GM18861 (cell line): ENCODE results near the gene CCL3.
"Not testable (repeated sequence)": the region's sequence is repeated elsewhere in the genome, so short reads cannot be mapped to it uniquely, and the experiment has no call there.

Experiments used
- ATAC-seq: cut with Tn5 transposase; IDR thresholded peaks from one replicate; pipeline ENCODE4 v1.9.1; 2021; ENCODE audit not compliant: unreplicated experiment

The CCL3 gene

DNA sequence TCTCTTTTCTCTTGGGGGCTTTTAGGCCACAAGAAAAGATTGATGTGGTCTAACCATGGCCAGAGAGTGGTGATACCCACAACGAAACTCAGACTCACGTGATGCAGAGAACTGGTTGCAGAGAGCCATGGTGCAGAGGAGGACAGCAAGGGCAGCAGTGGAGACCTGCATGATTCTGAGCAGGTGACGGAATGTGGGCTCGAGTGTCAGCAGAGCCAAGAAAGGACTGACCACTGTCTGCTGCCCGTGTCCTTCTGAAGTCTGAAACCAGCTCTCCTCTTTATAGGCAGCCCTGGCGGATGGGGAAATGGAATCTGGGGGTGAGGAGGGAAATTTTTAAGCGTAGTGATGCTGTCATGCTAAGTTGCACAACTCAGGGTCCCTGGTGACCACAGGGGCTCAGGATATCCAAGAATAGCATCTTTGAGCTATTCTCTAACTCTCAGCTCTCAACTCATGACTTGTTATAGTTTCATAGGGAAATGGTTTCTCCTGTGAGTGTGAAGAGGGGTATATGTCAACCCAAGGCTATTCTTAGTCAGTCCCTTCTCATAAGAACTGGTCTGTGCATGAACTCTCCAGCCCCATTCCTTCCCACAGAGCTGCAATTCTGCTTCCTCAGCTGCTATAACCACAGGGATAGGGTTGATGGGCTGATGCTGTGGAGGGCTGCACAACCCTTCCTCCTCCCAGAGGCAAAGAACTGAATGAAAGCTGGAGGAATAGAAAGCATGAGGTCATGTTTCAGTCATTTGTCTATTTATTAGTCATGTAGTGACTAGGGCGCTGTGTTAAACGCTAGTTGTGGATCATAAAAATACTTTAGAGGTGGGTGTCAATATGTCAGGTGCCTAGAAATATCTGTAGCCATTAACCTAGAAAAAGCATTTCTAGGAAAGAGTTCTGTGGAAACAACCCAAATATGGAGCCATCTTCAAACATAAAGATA, at the start of gene CCL3:
CCL3 (minus strand) TSS at position 256 of the 949 bp plus-strand sequence; CDS start at position 171, 85 bp downstream.
- peak; percentile 48 for ATAC-seq

DNA sequence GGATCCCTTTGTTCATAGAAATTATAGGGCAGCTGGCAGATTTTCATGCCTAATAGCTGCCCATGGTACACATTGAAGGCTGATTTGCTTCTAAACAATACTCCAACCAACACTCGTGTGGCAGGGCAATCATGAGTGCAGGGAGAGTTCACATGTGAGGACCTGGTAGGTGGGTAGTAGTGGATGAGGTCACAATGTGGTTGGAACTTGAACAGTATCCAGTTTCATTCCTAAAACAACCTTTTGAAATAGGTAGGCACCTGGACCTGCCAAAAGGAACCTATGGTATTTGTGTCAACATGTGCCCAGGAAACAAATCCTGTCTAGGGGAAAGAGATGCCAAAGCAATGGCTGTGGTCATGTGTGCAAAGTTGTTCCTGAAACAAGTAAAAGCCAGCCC, 46.5 kb upstream of the CCL3 start:
- no peak for ATAC-seq

DNA sequence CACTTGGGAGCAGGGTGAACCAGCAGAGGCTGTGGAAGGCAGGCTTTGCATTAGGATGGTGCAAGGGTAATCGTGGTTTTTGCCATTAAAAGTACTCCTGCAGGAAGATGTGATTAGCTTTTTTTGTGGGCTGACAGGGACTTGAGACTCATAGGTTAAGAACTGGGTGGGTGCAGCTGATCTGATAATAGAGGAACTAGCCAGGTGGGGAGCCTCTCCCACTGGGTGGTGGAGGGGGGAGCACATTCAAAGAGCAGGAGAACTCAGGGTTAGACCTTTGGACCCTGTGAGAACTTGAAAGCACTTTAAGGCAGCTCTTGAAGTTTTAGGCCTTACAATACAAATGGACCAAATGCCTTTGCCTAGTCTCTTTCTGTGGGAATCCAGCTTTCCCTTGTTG, 46.1 kb upstream of the CCL3 start:
- ATAC-seq = no peak

DNA sequence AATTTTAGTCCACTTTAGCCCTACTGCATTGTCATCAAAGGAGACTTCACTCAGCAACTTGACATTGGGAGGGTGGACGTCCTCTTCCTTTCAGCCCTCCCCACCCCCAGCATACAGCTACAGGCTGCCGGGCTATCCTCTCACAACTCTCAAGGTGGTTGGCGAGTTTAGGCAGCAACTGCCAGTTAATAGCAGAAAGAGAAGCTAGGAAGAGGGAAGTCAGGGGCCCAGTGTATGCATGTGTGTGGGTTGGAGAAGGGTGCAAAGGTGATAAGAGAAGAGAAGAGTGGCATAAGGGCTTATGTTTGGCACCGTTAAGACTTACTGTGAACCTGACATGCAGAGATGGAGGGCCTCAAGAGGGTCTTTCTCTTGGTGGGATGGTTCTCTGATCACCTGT, 45.5 kb upstream of the CCL3 start:
- ATAC-seq = no peak

GRCh38 chr17:36133602-36134236, 43.8 kb upstream of the CCL3 start:
- no peak for ATAC-seq

GRCh38 chr17:36132421-36132831, 42.5 kb upstream of the CCL3 start:
- ATAC-seq = no peak

DNA sequence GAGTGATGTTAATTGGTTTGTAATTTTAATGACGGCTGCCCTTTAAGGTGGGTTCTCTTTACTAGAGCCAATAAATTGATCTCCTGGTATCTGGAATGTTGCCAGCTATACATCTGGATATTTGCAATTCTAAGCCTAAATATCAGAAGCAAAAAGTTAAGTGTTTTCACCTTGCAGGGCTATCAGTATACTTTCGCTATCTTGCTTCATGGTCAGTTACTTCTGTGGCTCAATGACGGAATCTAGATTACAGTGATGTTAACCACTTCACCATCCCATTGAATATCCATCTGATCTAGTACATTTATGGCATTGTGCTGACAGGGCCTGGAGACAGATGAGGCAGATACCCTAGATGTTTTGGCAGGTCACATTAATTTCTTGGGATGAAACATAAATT, 42.0 kb upstream of the CCL3 start:
- ATAC-seq = no peak

DNA sequence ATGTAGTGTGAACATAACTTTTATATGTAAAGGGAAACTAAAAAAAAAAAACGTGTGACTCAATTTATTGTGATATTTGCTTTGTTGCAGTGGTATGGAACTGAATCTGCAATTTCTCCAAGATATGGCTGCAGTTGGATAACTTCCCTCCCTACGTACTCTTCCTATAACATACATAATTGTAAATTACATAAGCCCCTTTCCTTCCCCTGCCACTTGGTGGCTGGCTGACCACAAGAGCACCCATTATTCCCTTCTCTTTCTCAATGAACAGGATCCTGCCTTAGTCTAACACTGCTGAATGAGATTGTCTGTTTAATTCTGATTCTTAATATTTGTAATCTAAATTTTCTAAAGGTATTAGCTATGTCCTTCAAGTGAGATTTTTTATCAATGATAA, 41.5 kb upstream of the CCL3 start:
- ATAC-seq = no peak

DNA sequence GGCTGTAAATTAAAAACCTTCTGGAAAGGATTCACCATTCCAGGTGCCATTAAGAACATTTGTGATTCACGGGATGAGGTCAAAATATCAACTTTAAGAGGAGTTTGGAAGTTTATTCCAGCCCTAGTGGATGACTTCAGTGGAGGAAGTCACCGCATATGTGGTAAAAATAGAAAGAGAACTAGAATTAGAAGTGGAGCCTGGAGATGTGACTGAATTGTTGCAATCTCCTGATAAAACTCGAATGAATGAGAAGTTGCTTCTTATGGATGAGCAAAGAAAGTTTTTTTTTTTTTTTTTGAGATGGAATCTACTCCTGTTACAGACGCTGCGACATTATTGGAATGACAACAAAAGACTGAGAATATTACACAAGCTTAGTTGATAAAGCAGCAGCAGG, 40.4 kb upstream of the CCL3 start:
- ATAC-seq = no peak

DNA sequence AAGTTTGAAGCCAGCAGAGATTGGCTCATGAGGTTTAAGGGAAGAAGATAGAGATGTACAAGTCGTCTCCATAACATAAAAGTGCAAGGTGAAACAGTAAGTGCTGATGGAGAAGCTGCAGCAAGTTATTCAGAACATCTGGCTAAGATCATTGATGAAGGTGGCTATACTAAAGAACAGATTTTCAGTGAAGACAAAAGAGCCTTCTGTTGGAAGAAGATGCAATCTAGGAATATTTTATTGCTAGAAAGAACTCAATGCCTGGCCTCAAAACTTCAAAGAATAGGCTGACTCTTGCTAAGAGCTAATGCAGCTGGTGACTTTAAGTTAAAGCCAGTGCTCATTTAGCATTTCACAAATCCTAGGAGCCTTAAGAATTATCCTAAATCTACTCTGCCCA, 39.7 kb upstream of the CCL3 start:
- no peak for ATAC-seq

DNA sequence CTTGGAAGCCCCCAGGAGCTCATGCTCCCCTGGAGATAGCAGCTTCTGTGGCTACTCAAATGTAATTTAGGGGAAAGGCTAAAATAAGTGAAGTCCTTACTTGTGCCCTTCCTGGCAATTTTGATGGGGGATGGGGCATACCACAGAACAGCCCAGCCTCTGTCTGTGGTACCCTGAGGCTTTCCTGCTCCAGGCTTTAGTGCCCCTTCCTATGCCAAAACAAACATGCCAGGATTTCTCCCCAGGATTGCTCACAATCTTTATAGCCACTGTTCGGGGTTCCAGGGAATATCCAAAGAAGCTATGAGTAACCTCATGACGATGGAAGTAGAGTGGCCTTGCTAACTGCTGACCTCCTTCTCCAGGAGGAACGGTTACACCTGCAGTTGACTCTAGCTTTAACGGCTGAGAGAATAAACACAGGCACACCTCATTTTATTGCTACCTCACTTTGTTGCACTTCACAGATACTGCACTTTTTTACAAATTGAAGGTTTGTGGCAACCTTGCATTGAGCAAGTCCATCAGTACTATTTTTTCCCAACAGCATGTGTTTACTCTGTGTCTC, 38.6 kb upstream of the CCL3 start:
- no peak for ATAC-seq

GRCh38 chr17:36127911-36128310, 38.0 kb upstream of the CCL3 start:
- no peak for ATAC-seq

DNA sequence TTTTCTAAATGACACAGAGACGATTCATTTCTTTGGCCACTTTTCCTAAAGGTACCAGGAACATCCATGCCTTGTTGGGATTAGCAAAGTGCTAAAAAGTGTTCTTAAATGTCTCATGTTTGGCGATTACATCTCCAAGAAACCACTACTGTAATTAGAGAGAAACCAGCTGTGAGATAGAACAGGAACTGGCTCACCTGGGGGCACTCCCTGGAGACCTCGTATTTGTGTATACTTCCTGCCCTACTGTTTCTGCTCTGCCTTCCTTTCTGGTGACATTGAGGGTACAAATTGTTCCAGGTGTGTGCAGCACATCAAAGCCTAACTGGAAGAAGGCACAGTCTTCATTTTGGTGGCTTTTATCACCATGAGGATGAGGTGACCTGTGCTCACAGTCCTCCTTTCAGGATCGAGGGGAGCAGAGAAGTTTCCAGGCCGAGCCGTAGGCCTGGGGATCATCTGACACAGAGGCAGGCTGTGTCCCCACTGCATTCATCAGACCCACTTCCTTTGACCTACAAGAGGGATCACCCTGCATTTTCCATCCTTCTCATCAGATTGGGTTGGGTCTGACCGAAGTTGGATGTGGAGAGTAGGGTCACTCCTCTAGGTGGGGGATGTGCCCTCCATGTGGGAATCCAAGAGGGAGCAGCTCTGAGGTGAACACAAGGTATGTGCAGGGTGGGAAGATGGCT, 37.4 kb upstream of the CCL3 start:
- peak; percentile 41 for ATAC-seq

DNA sequence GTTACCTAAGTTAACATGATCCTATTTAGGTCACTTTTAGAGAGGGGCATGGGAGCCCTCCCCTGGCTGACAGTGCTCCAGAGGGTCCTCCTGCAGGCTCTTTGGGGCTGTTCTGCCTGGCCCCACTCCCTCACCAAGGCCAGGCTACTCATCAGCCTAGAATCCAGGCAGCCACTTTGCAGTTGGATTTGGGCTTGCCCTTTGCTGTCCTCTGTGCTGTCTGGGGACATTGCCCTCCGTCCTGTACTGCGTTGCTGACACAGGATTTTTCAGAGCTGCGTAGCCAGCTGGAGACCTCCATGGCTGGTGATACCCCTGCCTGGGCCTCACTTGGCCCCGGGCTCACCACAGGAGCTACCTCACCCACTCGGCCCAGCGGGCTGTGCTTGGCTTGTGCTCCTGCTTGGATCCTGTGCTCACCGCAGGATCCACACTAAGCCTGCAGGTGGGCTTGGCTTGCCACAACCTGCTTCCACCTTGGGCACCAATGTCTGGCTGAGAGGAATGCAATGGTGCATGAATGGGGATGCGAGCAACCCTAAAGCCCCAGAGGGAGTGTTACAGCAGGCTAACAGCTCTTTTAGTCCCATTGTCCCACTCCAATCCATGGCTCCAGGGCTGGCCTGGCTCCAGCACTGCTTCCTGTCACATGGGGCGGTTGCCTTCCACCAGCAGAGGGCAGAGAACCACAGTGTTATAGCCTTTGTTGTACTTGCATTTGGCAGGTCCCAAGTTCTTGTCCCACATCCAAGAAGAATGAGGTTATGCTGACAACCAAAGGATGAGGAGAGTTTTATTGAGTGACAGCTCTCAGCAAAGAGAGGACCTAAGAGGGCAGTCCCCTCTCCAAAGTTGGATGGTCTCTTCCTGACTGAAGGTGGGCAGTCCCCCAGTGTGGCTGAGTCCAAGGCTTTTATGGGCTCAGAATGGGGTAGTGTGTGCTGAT, 35.2 kb upstream of the CCL3 start:
- ATAC-seq = no peak

DNA sequence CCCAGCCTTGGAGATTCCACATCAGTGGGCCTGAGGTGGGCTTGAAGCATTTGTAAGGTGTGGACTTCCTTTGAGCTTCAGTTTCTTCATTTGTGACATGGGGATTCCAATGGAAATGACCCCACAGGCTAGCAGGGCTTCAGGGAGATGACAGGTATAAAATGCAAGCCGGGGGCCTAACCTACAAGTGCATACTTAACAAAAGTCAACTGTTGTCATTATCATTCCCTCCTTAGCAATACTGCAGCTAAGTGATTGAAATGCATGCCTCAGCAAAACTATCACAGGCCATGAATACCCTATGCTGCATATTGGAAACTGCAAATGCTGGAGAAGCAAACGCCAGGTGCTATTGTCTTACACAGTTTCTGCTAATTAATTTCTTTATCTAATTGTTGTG, 33.5 kb upstream of the CCL3 start:
- no peak for ATAC-seq

DNA sequence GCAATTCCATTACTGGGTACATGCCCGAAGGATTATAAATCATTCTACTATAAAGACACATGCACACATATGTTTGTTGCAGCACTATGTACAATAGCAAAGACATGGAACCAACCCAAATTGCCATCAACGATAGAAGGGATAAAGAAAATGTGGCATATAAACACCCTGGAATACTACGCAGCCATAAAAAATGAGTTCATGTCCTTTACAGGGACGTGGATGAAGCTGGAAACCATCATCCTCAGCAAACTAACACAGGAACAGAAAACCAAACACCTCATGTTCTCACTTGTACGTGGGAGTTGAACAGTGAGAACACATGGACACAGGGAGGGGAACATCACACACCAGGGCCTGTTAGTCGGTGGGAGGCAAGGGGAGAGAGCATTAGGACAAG, 31.2 kb upstream of the CCL3 start:
- not testable (repeated sequence) for ATAC-seq

- ATAC-seq = no peak
Observed at GRCh38 chr17:36120221-36120620, 30.3 kb upstream of the CCL3 start.

- no peak for ATAC-seq
Observed at GRCh38 chr17:36118477-36119353, 28.8 kb upstream of the CCL3 start.
